HG03097 (cell line): Measurements from ENCODE around the gene CT47B1.
"Not testable (repeated sequence)": the region's sequence is repeated elsewhere in the genome, so short reads cannot be mapped to it uniquely, and the experiment has no call there.

Source experiments
- ATAC-seq: cut with Tn5 transposase; IDR thresholded peaks from one replicate; pipeline ENCODE4 v1.9.1; 2021; ENCODE audit not compliant: unreplicated experiment, low FRiP score

The CT47B1 gene

GRCh38 chrX:120875766-120876165 is at the start of gene CT47B1:
Gene CT47B1, minus strand, starts transcription at chrX:120875866. Its CDS starts 196 bp downstream, at chrX:120875670.
- not testable (repeated sequence) for ATAC-seq

- no peak for ATAC-seq
Observed at GRCh38 chrX:120874678-120875557, 748 bp downstream of the CT47B1 start.

- no peak for ATAC-seq
Observed at GRCh38 chrX:120857240-120857639, 18.4 kb downstream of the CT47B1 start.

- no peak for ATAC-seq
Observed at GRCh38 chrX:120840827-120841226, 34.8 kb downstream of the CT47B1 start.

GRCh38 chrX:120839491-120839890 is 36.2 kb downstream of the CT47B1 start:
- ATAC-seq, result no peak

GRCh38 chrX:120827213-120827612 is 48.5 kb downstream of the CT47B1 start:
- not testable (repeated sequence) for ATAC-seq

GRCh38 chrX:120825146-120825545 is 50.5 kb downstream of the CT47B1 start:
- ATAC-seq, result no peak

GRCh38 chrX:120824021-120824420 is 51.6 kb downstream of the CT47B1 start:
- no peak for ATAC-seq

GRCh38 chrX:120823556-120823955 is 52.1 kb downstream of the CT47B1 start:
- no peak for ATAC-seq
